ENCODE results near the gene LSMEM2. TPM values are rescaled to one million over a fixed set of nuclear protein-coding genes. Genes with fewer than 3 reads are reported as not detected.

Gene LSMEM2
- total RNA-seq, 1 donor from 2014 or later = not detected

DNA sequence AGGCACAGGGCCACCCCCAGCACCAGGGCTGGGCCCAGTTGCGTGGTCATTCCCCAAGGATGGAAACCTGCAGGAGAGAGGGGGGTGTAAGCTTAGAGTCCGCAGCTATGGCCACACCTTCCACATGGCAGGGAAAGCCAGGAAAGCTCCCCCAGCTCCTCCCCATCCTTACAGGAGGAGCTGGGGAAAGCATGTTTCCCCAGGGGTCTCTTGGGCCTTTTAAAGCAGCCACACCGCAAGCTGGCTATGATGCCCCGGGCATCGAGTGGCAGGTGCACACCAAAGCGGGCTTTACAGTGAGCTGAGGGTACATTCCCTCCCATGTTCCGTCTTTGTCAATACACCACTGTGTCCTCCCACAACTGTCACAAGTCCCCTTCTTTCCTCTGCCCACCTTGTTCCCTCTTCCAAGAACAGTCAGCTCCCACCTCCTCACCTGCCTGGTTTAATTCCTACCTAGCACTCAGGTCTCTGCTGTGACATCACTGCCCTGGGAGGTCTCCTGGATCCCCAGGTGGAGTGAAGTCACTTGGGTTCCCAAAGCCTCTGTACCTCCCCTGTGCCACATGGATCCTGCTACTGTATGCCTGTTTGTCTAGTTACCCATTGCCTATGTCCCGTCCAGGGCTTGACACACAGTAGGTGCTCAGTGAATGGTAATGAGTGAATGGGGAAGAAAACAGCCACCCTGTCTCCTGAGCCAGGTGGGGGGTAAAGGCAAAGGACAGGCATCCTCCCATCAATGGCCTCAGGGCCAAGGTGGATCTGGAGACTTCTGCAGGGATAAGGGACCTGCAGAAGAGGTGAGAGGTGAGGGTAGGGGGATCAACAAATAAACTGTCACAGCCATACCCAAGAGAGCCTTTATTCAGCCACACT lies 16.9 kb downstream of the LSMEM2 start:
- TF ChIP-seq, protein P1, sequence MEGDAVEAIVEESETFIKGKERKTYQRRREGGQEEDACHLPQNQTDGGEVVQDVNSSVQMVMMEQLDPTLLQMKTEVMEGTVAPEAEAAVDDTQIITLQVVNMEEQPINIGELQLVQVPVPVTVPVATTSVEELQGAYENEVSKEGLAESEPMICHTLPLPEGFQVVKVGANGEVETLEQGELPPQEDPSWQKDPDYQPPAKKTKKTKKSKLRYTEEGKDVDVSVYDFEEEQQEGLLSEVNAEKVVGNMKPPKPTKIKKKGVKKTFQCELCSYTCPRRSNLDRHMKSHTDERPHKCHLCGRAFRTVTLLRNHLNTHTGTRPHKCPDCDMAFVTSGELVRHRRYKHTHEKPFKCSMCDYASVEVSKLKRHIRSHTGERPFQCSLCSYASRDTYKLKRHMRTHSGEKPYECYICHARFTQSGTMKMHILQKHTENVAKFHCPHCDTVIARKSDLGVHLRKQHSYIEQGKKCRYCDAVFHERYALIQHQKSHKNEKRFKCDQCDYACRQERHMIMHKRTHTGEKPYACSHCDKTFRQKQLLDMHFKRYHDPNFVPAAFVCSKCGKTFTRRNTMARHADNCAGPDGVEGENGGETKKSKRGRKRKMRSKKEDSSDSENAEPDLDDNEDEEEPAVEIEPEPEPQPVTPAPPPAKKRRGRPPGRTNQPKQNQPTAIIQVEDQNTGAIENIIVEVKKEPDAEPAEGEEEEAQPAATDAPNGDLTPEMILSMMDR (IDR thresholded peaks at IDR 0.05) = no peak
- Mint-ChIP-seq H3K4me1 (ENCODE audit: low read depth) (peaks cover 36% of the 10 kb centered on the region), H3K4me3 (ENCODE audit: unreplicated experiment) (no peak overlapping the region), H3K9me3 (ENCODE audit: low read depth) (no peaks in the 10 kb centered on the region), H3K27ac (ENCODE audit: unreplicated experiment) (no peak overlapping the region), H3K36me3 (ENCODE audit: low read depth) (no peaks in the 10 kb centered on the region), H3K27me3 (ENCODE audit: low read depth) (no peaks in the 10 kb centered on the region)
- no peak for DNase-seq (ENCODE audit: low spot score)

DNA sequence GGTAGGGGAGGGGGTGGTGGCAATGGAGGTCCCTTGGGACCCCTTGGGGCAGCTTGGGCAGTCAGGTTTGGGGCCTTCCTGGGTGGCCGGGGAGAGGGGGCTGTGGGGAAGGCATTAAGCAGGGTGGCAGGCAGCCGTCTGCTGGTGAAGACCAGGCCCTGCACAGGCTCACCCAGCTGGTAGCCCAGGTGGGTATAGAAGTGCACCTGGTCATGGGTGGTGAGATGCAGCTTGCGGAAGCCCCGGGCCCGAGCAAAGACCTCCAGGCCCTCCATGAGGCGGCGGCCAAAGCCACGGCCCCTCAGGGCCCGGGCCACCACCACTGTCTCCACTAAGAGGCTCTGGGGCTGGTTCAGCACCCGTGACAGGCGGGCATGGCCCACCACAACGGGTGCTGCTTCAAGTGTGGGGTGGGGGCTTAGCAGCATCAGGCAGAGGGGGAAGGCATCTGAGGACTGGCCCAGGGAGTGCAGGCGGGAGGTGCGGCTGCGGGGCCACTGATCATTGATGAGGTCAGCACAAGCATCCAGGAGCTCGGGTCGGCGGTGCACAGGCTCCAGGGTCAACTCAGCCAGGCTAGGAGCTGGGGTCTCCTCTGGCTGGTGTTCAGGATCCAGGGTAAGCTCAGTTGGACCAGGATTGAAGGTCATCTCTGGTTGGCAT lies 18.0 kb downstream of the LSMEM2 start:
- Mint-ChIP-seq H3K9me3 (ENCODE audit: low read depth) (no peaks in the 10 kb centered on the region), H3K4me1 (ENCODE audit: low read depth) (peaks cover 33% of the 10 kb centered on the region), H3K4me3 (ENCODE audit: unreplicated experiment) (no peak overlapping the region), H3K36me3 (ENCODE audit: low read depth) (no peaks in the 10 kb centered on the region), H3K27ac (ENCODE audit: unreplicated experiment) (no peak overlapping the region), H3K27me3 (ENCODE audit: low read depth) (no peaks in the 10 kb centered on the region)
- DNase-seq (ENCODE audit: low spot score) = no peak
- TF ChIP-seq, protein P1 (IDR thresholded peaks at IDR 0.05) = no peak

DNA sequence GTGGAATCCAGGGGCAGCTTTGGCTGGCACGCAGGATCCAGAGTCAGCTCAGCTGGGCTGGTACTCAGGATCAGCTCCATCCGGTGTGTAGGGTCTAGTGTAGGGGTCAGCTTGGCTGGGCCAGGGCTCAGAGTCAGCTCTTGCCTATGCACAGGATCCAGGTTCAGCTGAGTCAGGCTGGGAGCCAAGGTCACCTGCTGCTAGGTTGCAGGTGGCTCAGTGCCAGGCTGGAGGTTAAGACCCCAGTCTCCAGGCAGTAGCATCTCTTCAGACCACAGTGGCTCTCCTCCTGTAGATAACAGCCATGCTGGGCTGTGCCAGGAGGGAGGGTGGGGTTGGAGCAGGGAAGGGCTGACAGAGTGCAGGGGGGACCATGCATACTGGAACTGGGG lies 18.5 kb downstream of the LSMEM2 start:
- Mint-ChIP-seq H3K27me3 (ENCODE audit: low read depth) (no peaks in the 10 kb centered on the region), H3K27ac (ENCODE audit: unreplicated experiment) (no peak overlapping the region), H3K9me3 (ENCODE audit: low read depth) (no peaks in the 10 kb centered on the region), H3K36me3 (ENCODE audit: low read depth) (no peaks in the 10 kb centered on the region), H3K4me3 (ENCODE audit: unreplicated experiment) (no peak overlapping the region), H3K4me1 (ENCODE audit: low read depth) (peaks cover 32% of the 10 kb centered on the region)
- TF ChIP-seq, protein P1 (IDR thresholded peaks at IDR 0.05) = no peak
- no peak for DNase-seq (ENCODE audit: low spot score)

DNA sequence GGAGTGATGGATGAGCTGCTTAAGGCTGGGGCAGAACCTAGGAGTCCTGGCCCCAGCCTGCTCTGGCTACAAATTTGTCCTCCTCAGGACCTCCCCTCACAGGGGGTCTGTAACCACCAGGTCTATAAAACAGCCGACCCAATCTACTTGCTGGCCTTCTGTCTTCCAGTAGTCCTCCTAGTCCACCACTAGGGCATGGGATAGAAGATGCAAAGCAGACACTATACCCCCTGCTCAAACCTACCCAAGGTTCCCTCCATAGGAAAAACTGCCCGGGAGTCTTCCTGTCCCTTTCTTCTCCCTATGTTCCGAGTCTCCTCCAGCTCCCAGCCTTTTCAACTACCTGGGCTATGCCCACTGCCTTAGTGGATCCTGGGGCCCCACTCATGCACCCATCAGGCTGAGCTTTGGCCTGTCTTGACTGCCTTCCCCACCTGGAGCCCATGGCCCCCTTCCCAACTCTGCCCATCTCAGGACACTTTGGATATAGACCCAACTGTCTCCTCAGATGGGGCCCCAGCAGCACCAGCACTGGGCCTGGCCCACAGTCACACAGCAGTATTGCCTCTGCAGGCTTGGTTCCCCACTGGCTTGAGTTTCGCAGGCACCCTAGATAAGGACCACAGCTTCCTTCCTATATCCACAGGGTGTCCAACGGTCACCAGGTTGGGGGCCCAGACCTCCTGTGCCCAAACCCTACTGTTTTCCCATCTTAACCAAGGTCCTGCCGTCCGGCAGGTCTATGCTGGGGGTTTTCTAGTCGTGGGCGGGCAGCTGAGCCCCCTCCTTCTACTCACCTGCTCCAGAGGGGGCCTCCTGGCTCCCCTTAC lies 19.2 kb downstream of the LSMEM2 start:
- TF ChIP-seq, protein P1 (IDR thresholded peaks at IDR 0.05) = peak; percentile 25
- H3K36me3 Mint-ChIP-seq (ENCODE audit: low read depth) = no peaks in the 10 kb centered on the region
- peak overlapping the region; percentile 36 for H3K27ac Mint-ChIP-seq (ENCODE audit: unreplicated experiment)
- peak overlapping the region; percentile 98 for H3K4me3 Mint-ChIP-seq (ENCODE audit: unreplicated experiment)
- H3K4me1 Mint-ChIP-seq (ENCODE audit: low read depth) = peaks cover 25% of the 10 kb centered on the region
- H3K9me3 Mint-ChIP-seq (ENCODE audit: low read depth) = no peaks in the 10 kb centered on the region
- no peak for DNase-seq (ENCODE audit: low spot score)
- H3K27me3 Mint-ChIP-seq (ENCODE audit: low read depth) = no peaks in the 10 kb centered on the region
